LNCaP clone FGC (cell line): Measurements from ENCODE around the gene OR10J5.

Experiments
- DNase-seq: peaks from one replicate; pipeline ENCODE4 v3.0.0-alpha.2; 2011; ENCODE audit warnings: low read depth
- H3K4me3 ChIP-seq: 2 replicates; pipeline ENCODE4 v1.5.1; 2011; ENCODE audit warnings: mild to moderate bottlenecking, low read depth, low read length, control low read depth
- TF ChIP-seq, protein P1 (sequence below): IDR thresholded peaks from 2 replicates; pipeline ENCODE4 v1.5.1; 2012; ENCODE audit warnings: mild to moderate bottlenecking; ENCODE audit not compliant: control insufficient read depth, insufficient read depth; ENCODE audit errors: extremely low read depth

OR10J5 gene, protein sequence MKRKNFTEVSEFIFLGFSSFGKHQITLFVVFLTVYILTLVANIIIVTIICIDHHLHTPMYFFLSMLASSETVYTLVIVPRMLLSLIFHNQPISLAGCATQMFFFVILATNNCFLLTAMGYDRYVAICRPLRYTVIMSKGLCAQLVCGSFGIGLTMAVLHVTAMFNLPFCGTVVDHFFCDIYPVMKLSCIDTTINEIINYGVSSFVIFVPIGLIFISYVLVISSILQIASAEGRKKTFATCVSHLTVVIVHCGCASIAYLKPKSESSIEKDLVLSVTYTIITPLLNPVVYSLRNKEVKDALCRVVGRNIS

DNA sequence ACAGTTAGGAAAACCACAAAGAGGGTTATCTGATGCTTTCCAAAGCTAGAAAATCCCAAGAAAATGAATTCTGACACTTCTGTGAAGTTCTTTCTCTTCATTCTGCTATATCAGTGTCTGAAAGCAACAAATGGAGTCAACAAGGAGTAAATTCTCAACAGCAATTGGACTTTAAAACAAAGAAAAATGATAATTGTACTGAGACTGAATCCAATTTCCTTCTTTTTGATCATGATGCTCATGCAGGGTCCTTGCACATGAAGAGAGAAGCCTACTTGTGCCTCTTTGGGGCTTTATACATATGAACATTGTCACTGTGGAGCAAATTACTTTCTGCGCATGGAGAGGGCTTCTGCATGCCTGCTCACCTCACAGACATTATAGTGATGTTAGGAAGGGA, at the start of gene OR10J5:
TSS of gene OR10J5 (minus strand) at position 101 of the 400 bp plus-strand sequence. CDS start at position 101, 0 bp downstream.
- DNase-seq = no peak
- no peak within 1 kb of the TSS for H3K4me3 ChIP-seq
- TF ChIP-seq, protein P1, sequence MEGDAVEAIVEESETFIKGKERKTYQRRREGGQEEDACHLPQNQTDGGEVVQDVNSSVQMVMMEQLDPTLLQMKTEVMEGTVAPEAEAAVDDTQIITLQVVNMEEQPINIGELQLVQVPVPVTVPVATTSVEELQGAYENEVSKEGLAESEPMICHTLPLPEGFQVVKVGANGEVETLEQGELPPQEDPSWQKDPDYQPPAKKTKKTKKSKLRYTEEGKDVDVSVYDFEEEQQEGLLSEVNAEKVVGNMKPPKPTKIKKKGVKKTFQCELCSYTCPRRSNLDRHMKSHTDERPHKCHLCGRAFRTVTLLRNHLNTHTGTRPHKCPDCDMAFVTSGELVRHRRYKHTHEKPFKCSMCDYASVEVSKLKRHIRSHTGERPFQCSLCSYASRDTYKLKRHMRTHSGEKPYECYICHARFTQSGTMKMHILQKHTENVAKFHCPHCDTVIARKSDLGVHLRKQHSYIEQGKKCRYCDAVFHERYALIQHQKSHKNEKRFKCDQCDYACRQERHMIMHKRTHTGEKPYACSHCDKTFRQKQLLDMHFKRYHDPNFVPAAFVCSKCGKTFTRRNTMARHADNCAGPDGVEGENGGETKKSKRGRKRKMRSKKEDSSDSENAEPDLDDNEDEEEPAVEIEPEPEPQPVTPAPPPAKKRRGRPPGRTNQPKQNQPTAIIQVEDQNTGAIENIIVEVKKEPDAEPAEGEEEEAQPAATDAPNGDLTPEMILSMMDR = no peak

DNA sequence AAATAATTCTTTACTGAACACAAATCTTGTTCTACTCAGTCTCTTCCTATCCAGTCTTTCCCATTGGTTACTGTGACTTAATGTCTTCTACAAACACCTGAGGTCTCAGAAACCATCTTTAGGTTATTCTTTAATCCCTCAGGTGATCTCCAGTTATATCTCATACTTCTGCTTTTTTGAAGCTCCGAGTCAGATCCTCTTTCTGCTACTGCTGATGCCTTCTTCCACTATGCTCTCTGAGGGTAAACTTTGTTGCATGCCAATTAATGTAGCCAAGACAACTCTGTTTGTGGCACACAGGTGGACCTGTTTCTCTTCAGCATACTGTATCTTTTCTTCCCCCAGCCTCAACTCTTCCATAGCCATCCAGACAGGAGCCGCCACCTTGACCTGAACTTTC, 48.7 kb upstream of the OR10J5 start:
- DNase-seq = no peak
- H3K4me3 ChIP-seq = no peak overlapping the region
- TF ChIP-seq, protein P1 = no peak

DNA sequence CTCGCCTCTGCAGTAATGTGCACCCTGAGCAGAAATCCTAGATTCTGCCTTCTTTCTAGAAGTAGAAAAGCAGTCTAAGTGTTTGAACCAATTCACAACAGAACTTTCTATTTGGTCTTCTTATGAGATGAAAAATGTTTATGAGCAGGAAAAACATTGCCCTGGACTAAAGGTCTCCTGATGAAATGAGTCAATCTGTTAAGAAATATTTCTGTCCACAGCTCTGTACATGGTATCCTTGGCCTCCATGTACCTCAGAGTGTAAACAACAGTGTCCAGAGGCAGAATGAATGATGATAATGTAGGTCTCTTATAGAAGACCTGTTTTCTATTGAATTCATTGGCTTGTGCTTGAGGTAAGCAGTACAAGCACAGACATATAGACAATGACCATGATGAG, 45.6 kb upstream of the OR10J5 start:
- TF ChIP-seq, protein P1 = no peak
- no peak for DNase-seq
- H3K4me3 ChIP-seq = no peak overlapping the region

DNA sequence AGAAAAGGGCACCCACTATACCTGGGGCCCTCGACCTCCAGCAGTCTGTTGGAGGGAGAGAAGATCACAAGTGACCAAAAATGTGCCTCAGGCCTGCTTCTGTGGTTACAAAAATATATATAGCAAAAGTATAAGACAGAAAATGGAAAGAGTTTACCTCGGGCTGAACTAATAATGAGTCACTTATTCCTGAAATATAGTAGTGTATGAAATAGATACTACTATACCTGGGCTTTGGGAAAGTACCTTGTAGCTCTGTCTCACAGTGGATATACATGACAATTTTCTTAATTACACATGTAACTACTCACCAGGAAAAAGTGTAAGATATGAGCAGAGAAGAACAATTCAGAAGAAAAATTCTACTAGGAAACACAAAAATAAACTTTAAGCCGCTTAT, 44.5 kb upstream of the OR10J5 start:
- DNase-seq = no peak
- no peak overlapping the region for H3K4me3 ChIP-seq
- TF ChIP-seq, protein P1 = no peak

DNA sequence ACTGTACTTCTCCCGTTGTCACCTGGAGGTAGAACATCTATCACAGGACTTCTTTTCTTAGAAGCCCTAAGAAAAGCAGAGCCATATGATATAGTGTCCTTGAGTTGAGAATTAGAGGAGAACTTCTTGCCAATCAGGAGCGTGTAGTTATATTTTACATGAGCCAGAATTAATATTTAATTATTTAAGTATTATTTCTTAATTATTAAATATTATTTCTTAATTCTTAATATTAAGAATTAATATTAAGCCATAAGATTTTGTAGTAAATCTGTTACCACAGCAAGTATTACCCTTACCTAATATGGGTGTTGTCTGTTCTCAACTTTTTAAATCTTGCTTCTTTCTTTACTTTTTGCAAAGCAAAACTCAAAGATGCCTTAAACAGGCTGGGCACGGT, 41.6 kb upstream of the OR10J5 start:
- H3K4me3 ChIP-seq = no peak overlapping the region
- no peak for DNase-seq
- TF ChIP-seq, protein P1 = no peak

DNA sequence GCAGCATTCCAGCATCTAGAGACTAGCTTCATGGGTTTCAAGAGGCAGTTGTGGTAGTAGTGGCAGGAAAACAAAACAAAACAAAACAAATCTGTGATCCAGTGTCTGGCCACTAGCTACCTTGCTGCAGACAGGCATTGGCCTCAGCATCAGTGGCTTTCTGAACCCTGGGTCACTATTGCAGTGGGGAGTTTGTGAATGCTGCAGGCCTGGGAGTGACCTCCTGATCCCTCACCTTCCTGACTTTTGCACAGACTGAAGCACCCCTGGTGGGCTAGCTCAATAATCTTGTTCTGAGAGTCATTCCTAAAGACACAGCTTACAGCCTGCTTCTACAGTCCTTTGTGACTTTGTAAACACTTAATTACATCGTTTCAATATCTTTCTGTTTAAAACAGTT, 26.9 kb upstream of the OR10J5 start:
- TF ChIP-seq, protein P1 = no peak
- DNase-seq = no peak
- no peak overlapping the region for H3K4me3 ChIP-seq

DNA sequence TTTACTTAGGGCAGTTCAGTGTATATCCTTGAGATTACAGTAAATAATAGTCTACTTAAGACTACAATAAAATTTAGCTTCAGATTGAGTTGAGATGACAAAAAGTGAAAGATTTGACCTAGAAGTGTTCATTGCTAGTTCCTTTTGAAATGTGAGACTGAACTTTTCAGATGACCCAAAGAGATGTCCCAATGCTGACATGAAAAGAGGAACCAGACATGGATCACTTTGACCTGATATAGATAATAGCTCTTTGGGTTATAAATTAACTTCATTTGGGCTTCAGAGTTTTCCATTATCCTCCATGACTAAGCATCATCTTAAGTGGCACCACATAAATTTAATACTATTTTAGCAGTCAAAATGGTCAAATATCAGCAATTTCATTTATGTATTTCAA, 25.7 kb upstream of the OR10J5 start:
- TF ChIP-seq, protein P1 = no peak
- no peak overlapping the region for H3K4me3 ChIP-seq
- no peak for DNase-seq
